Renal pelvis (tissue), 12 donors: ENCODE measurements around the gene KIF20B. TPM values are rescaled to one million over a fixed set of nuclear protein-coding genes. Genes with fewer than 3 reads are reported as not detected.

Experiments
- DNase-seq: peaks from one replicate; pipeline ENCODE4 v3.0.0-alpha.2; 2013
- long read RNA-seq, 16 experiments: transcript quantifications; one replicate each; lab custom pipeline, GENCODE V29; 2026
- polyA plus RNA-seq, 3 donors: library from polyadenylated mRNA; unstranded; fragments of 120-200 nt; gene quantifications; one replicate each; pipeline ENCODE4 v1.2.1, GENCODE V29; 2013; ENCODE audit not compliant: insufficient read length in 3 of 3

The KIF20B gene, protein sequence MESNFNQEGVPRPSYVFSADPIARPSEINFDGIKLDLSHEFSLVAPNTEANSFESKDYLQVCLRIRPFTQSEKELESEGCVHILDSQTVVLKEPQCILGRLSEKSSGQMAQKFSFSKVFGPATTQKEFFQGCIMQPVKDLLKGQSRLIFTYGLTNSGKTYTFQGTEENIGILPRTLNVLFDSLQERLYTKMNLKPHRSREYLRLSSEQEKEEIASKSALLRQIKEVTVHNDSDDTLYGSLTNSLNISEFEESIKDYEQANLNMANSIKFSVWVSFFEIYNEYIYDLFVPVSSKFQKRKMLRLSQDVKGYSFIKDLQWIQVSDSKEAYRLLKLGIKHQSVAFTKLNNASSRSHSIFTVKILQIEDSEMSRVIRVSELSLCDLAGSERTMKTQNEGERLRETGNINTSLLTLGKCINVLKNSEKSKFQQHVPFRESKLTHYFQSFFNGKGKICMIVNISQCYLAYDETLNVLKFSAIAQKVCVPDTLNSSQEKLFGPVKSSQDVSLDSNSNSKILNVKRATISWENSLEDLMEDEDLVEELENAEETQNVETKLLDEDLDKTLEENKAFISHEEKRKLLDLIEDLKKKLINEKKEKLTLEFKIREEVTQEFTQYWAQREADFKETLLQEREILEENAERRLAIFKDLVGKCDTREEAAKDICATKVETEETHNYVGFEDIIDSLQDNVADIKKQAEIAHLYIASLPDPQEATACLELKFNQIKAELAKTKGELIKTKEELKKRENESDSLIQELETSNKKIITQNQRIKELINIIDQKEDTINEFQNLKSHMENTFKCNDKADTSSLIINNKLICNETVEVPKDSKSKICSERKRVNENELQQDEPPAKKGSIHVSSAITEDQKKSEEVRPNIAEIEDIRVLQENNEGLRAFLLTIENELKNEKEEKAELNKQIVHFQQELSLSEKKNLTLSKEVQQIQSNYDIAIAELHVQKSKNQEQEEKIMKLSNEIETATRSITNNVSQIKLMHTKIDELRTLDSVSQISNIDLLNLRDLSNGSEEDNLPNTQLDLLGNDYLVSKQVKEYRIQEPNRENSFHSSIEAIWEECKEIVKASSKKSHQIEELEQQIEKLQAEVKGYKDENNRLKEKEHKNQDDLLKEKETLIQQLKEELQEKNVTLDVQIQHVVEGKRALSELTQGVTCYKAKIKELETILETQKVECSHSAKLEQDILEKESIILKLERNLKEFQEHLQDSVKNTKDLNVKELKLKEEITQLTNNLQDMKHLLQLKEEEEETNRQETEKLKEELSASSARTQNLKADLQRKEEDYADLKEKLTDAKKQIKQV (N-terminal part only)
- 10 to 100 TPM; 14.6 to 15.6 (median 15.4) TPM for polyA plus RNA-seq
- long read RNA-seq, donor 1: 0 reads
- long read RNA-seq, donor 2: 0 reads
- long read RNA-seq, donor 3: 0 reads
- long read RNA-seq, donor 4: 0 reads
- long read RNA-seq, donor 5: 0 reads
- long read RNA-seq, donor 6: 0 reads
- long read RNA-seq, donor 7, partial matches to known transcripts: 5 of 5 reads
- long read RNA-seq, donor 7, other reads (novel, unspliced or antisense): 0 of 5 reads
- long read RNA-seq, donor 8: 0 reads
- long read RNA-seq, donor 9: 0 reads
- long read RNA-seq, donor 10: 0 reads
- long read RNA-seq, donor 11: 0 reads
- long read RNA-seq, donor 12: 0 reads
- long read RNA-seq, donor 13: 0 reads
- long read RNA-seq, donor 14: 0 reads
- long read RNA-seq, donor 15: 0 reads
- long read RNA-seq, donor 16: 0 reads

DNA sequence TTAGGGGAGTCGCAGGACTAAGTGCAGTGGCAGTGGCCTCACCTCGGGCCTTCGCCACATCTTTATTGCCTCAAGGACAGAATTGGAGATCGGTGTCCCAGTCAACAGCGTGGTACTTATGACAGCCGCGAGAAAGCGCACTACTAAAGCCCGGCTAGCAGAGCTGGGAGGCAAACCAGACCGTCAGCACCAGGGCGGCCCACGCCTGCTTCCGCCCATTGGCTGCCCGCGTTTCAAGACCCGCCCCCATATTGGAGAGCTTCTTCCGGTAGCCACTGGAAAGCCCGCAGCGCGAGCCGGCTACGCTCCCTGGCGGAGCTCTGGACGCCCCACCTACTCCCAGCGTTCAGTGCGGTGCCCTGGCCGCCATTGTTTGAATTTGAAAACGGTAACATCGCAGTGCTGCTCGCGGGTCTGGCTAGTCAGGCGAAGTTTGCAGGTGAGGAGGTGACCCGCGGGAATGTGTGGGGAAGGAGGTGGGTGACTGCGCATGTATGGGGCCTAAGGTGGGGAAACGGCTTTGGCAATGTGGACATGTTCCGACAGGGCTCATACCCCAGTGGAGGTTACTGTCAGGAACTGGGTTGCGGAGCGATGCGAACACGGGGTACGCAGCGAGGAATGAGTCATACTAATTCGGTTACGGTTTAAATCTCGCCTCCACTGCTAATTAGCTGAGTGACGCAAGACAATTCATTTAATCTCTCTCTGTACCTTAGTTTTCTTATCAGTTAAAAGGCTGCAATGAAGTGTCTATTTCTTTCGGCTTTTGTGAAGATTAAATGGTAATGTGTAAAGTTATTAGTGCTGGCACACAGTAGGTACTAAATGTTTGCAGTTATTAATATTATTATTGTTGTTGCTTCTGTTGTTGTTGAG is at the start of gene KIF20B:
TSS of gene KIF20B (plus strand) at position 349 of the 879 bp plus-strand sequence. CDS start 3,705 bp downstream, outside the sequence.
- DNase-seq: peak; percentile 96

DNA sequence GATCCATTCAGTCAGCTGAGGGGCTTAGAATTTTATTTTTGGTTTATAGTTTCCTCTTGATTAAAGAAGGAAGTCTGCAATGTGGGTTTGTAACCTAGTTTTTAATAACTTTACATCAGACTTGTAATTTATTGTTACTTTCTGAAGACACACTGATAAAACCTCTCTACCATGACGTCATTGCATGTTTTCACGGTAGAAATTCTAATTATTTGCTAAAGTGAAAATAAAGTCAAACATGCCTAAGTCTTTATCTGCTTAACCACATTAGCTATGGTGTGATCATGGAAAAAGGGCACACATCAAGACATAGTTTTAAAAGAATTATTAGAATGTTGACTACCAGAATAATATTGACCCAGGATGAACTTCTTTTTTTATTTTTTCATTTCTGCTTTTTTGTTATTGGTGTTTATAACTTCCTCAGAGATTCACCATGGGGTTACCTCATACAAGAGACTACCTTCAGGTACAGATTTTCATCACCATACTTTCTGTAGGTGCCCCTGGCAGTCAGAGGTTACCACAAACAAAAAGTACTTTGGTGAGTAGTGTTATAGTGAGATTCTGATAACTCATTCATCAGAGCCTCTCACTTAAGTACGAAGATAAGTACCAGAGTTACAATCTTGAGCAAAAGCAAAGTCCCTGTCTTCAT is 49.3 kb upstream of the KIF20B start:
- no peak for DNase-seq

DNA sequence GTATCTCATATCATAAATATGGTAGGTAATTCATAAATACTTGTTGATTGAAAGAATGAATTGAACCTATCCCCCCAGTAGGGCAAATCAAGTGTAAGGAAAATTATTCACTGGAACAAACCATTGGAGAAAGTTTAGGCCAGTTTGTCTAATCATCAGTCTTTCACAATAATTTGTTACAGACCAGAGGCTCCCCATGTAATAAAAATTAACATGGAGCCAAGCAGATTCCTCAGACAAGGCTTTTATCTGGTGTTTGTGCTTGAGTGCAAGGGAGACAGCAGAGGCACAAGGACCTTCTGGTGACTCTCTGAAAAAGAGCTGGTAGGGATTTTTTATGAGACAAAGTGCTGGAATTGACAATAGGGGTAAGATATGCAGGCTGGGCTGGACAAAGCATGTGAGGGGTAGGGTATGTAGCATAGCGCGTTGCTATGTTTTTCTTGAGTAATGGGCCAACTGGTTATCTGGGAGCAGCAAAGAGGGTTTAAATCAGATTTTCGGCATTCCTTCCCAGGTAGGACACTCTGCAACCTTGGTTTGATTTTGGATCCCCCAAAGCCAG is 48.5 kb upstream of the KIF20B start:
- no peak for DNase-seq

DNA sequence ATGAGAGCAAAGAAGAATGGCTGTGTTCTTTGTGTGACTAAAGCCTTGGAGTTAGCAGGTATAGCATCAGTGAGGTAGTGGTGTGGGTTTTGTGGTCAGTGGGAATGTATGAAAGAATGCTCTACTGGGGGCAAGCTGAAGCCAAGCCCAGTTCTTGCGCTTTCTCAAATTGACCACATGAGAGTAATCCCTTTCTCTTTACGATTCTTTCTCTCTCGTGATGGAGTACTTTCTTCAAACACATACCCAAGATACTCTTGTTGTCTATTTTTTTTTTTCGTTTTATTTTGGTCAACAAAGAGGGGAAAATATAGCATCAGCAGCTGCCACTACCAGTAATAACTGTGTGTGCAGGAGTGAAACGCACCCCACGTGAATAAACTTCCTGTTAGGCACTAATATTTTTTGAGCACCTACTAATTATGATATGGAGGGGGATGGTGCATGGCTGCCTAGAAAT is 48.0 kb upstream of the KIF20B start:
- DNase-seq: no peak

DNA sequence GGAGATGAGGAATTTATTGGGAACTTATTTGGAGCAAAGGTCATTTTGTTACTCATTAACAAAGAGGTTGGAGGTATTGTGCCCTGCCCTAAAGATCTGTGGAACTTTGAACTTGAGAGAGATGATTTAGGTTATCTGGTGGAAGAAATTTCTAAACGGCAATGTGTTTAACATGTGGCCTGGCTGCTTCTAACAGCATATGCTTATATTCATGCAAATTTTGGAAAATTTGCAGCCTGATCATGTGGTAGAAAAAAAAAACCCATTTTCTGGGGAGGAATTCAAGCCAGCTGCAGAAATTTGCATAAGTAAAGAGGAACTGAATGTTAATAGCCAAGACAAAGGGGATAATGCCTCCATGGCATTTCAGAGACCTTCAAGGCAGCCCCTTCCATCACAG is 45.7 kb upstream of the KIF20B start:
- no peak for DNase-seq

DNA sequence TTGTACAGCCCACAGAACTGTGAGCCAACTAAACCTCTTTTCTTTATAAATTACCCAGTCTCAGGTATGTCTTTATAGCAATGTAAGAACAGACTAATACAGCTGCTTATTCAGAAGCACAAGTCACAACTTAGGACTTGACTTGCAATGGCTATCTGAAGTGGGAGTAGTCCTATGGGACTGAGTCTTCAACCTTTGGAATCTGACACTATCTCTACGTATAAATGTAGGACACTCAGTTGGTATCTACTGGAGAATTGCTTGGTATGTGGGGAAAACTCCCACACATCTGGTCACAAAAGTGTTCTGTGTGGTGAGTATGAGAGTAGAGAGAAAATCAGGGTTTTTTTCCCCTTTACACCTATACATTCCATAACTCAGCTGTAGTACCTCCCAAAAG is 44.1 kb upstream of the KIF20B start:
- no peak for DNase-seq

DNA sequence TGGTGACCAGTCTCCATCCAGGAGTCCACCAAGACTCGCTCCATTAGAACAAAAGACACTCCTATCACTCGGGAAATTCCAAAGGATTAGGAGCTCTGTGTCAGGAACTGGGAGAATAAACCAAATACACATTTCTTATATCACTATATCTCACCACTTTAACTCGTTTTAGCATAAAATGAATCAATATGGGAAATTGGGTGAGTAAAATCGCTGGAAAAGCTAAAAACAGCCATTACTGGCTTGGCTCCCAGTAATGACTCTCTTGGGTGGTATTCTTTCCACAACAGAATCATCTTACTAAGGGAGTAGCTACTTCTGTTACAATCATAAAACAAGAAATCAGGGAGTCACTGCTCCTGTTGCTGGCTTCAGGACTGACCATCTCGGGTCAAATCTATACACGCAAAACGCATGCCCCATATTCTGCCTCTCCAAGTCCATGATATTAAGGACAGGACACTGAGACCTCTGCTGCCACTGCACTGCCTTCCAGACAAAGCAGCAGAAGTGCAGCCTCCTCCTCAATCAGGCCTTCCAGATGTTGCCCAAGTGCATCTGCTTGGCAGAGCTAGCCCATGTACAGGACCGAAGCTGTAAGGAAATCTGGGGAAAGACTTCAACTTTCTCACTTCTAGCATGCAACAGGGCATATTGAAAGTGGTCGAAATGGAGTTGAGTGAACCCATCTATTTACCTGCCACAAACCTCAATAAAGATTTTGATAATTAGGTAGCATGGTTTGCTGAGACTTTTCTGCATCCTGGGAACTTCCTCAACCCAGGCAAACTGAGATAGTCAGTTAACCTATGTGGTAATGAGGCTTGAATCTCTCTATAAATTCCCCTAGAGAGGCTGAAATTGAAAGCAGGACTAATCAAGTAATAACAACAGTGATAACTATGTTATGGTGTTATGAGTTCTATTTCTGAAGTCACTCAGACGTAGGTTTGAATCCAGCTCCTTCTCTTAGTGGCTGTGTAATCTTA is 42.0 kb upstream of the KIF20B start:
- DNase-seq: no peak

DNA sequence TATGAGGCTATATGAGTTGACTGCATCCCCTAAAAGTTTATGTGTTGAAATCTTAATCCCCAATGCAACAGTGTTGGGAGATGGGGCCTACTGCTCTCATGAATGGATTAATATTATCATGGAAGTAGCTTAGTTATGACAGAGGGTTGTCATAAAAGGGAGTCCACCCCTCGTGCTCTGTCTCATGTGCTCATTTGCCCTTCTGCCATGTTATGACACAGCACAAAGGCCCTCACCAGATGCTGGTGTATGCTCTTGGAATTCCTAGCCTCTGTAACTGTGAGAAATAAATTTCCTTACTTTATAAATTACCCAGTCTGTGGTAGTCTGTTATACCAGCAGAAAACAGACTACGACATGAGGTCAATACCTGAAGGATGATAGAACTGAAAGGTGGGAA is 38.8 kb upstream of the KIF20B start:
- DNase-seq: no peak

DNA sequence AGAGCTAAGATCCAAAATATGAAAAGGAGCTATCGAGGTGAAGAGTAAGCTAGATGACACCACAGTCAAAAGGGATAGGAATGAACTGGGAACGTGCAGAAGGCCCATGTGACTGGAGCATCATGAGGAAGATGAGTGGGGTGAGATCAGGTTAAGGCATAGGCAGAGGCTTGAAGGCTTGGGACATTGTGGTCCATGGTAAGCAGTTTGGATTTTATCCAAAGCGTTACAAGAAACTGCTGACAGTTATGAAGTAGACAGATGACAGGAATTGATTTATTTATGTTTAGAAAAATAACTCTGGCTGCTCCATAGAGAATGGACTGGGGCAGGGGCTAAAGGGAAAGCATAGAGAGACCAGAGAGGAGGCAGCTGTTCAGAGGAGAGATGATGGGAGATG is 38.2 kb upstream of the KIF20B start:
- no peak for DNase-seq

DNA sequence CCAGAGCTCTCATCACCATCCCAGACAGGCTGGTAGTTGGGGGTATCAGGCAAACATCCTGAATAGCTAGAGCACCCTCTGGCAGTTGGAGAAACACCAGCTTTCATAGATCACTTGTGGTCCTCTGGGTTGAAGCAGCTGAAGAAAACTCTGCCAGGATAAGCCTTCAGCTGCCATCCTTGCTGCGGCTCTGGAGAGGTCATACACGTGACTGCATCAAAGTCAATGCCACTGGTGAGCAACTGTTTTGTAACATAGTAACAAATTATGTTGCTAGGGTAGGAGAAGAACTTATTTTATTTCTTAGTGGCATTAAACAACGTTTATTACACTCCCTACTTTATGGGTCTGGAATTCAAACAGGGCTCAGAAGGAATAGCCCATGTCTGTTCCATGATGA is 37.2 kb upstream of the KIF20B start:
- no peak for DNase-seq

DNA sequence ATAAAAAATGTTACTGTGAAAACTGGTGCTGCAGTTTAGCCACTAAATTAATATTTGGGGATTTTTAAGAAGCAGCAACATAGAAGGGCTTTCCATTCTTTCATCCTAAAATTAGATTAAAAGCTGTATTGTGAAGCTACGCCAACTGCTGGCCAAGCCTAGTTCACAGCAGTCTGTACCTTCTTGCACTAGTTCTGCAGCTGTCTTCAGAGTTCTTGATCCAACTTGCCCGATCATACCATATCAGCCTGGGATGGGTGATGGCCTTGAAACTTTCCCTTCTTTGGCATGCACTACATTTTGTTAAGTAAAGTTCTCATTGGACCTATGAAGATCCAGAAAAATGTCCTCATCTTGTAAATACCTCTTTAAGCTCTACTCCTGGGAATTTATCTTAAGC is 36.1 kb upstream of the KIF20B start:
- DNase-seq: no peak

DNA sequence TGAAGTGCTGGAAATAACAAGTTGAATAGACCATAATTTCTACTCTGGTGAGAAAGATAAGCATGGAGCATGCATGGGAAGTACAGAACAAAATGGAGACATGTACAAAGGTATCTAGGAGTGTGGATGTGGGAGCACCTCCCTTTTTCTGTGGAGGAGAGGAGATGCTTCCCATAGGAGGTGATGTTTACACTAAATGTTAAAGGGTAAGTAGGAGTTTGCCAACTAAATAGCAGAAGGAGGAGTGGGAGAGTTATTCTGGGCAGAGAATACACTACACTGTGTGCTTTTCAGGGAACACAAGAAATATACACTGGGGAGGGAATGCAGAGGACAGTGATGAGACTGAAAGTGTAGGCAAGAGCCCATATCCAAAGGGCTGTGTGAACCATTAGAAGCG is 35.3 kb upstream of the KIF20B start:
- DNase-seq: no peak

DNA sequence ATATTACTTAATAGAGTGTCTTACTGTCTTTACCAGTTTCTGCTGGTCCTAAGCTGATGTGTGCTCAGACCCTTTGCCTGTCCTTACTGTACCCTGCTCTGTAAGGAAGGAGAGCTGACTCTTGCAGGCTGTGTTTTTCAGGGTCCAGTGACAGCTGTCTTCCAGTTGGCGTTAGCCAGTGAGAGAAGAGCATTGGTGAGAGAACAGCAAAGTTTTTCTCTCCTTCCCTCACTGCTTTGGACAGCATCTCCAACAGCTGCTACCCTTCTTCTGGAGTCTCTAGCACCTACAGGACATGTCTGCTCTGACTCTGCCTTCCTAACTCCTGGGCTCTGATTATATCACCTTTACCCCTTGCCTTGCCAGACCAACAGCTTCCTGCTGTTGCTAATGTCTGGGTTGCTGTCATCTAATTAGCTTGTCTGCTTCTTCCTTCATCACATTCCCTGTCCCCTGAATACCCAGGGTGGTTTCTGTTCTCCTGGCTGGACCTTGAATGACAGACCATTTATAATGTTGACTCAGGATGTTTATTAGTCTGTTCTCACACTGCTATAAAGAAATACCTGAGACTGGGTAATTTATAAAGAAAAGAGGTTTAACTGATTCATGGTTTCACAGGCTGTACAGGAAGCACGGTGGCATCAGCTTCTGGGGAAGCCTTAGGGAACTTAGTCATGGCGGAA is 32.9 kb upstream of the KIF20B start:
- no peak for DNase-seq

DNA sequence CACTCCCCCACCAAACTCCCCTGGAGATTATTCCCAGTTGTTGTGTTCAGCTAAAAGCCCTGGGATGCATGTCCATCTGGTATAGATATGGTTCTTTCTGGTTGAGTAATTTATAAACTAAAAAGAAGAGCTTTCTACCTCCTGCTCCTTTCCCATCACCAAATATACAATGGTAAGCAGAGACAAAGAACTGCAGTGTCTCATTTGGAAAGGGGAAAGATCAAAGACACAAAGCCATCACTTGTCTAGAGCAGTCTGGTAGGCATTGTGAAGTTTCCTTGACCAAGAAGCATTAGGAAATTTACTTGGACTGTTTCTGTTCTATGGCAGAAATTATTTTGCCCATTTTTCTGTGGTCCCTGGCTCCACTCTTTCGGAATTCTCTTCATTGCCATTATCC is 31.4 kb upstream of the KIF20B start:
- no peak for DNase-seq

DNA sequence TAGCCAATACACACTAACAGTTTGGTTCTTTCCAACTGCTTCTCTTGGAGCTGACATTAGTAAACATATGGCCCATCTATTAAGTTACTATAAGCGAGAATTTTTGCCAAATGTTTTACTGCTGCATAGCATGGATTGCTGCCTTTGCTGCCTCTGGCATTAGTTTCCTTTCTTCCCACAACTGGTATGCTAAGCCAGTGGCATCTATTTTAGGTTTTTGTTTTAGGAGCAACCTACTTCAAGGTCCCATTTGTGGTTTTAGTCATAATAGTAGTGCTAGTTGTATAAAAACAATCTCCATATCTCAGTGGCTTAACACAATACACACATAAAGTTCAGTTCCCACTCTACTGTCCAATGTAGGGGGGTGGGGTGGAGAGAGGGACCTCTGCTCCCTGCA is 30.5 kb upstream of the KIF20B start:
- DNase-seq: no peak

DNA sequence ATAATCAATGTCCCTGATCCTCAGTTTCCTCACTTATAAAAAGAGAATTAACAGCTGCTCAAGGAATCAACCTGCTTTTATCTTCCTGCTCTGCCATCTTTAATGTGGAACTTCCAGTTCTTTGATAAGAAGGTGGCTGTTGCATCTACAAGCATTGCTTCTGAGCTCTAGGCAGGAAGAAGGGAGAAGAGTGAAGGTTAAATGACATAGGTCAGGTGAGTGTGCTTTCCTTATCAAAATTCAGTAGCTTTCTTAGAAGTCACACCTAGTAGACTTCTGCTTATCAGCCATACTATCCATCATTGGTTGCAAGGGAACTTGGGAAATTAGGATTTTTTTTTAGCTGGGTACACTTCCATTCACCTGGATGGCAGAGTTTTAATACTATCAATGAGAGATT is 24.0 kb upstream of the KIF20B start:
- no peak for DNase-seq

DNA sequence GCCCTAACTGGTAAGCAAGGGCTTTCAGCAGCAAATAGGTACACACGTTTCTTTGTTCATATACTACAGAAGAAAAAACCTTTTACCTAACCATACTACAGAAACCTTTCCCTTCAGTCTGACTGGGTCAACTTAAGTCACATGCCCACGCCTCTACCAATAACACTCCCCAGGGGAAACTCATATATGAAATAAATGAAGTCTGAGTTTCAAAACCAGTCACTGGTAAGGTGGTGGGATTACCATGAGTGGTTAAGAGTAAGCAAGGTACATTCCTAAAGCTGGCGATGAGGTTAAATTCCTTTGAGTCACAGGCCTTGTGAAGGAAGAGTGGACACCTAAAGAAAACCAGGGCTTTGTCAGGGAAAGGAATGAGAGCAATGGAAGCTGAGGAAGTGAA is 21.4 kb upstream of the KIF20B start:
- DNase-seq: no peak
